Lung microvascular endothelial cell (primary cell): ENCODE results near the gene HACE1. TPM values are rescaled to one million over a fixed set of nuclear protein-coding genes. Genes with fewer than 3 reads are reported as not detected.
A peak's percentile ranks its signal among the peaks of the same experiment; 100 is the strongest.
"Not testable (repeated sequence)": the region's sequence is repeated elsewhere in the genome, so short reads cannot be mapped to it uniquely, and the experiment has no call there.

Experiments
- DNase-seq, 2 donors: peaks; one replicate each; pipeline versions ENCODE4 v3.0.0 to v3.0.0-alpha.2; 2010; ENCODE audit warnings: low read depth in 2 of 2
- total RNA-seq: library from RNA; depleted of rRNA; stranded (reverse); fragments of >200 nt; gene quantifications from 2 replicates; pipeline ENCODE4 v1.2.1, GENCODE V29; 2014

Gene HACE1, protein sequence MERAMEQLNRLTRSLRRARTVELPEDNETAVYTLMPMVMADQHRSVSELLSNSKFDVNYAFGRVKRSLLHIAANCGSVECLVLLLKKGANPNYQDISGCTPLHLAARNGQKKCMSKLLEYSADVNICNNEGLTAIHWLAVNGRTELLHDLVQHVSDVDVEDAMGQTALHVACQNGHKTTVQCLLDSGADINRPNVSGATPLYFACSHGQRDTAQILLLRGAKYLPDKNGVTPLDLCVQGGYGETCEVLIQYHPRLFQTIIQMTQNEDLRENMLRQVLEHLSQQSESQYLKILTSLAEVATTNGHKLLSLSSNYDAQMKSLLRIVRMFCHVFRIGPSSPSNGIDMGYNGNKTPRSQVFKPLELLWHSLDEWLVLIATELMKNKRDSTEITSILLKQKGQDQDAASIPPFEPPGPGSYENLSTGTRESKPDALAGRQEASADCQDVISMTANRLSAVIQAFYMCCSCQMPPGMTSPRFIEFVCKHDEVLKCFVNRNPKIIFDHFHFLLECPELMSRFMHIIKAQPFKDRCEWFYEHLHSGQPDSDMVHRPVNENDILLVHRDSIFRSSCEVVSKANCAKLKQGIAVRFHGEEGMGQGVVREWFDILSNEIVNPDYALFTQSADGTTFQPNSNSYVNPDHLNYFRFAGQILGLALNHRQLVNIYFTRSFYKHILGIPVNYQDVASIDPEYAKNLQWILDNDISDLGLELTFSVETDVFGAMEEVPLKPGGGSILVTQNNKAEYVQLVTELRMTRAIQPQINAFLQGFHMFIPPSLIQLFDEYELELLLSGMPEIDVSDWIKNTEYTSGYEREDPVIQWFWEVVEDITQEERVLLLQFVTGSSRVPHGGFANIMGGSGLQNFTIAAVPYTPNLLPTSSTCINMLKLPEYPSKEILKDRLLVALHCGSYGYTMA
- total RNA-seq, result 10.5 and 11.1 TPM in 2 replicates

DNA sequence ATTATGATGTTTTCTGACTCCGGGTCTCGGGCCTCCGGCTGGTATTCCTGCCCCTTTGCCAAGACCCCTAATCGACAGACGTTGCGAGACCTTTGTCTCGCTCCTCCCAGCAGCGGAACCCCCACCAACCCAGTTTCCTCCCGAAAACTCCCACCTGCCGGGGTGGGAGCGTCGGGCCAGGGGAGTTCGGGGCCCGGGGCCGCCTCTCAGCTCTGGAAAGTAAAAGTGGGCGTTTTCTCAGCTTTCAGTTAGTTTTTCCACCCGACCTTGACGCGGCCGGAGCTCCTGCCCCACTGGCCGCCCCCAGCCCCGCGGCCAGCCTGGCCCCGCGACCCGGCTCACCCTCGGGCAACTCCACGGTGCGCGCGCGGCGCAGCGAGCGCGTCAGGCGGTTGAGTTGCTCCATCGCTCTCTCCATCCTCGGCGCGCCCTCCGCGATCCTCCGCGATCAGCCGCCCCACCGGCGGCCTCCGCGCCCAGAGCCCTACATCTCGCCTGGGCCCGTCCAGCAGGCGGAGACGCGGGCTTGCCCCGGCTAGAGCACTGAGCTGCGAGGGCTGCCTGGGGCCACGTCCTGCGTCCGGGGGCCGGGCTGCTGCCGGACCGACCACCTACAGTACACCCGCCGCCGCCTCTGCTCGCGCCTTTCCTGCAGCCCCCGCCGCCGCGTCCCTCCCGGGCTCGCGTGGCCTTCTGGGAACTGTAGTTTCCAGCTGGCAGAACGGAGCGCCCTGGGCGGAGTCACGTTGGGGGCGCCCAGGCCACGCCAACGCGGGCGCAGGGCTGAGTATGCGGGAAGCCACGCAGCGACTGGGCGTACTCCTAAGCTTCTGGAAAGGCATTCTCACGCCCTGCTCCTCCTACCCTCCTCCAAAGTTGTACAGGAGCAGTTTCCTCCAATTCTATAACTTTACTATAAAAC is at the start of gene HACE1:
TSS of gene HACE1 (minus strand) at position 695 of the 922 bp plus-strand sequence. CDS start at position 418, 277 bp downstream.
- peak; percentile 91 to 92 for DNase-seq

DNA sequence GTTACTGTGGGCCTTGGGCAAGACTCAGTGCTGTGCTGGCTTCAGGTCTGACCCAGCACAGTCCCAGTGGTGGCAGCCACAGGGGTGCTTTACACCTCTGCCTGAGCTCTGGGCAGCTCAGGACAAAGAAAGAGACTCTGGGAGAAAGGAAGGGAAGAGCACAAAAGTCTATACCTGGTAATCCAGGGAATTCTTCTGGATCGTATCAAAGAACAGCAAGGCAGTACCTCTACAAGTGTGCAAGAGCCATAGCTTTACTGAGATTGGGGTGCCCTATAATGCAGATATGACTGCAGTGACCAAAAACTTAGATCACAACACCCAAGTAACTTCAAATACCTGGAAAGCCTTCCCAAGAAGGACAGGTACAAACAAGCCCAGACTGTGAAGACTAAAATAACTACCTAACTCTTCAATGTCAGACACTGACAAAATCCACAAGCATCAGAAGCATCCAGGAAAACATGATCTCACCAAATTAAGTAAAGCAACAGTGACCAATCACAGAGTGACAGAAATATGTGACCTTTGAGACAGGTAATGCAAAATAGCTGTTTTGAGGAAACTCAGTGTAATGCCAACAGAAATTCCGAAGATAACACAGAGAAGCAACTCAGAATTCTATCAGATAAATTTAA is 49.3 kb upstream of the HACE1 start:
- DNase-seq, result no peak

DNA sequence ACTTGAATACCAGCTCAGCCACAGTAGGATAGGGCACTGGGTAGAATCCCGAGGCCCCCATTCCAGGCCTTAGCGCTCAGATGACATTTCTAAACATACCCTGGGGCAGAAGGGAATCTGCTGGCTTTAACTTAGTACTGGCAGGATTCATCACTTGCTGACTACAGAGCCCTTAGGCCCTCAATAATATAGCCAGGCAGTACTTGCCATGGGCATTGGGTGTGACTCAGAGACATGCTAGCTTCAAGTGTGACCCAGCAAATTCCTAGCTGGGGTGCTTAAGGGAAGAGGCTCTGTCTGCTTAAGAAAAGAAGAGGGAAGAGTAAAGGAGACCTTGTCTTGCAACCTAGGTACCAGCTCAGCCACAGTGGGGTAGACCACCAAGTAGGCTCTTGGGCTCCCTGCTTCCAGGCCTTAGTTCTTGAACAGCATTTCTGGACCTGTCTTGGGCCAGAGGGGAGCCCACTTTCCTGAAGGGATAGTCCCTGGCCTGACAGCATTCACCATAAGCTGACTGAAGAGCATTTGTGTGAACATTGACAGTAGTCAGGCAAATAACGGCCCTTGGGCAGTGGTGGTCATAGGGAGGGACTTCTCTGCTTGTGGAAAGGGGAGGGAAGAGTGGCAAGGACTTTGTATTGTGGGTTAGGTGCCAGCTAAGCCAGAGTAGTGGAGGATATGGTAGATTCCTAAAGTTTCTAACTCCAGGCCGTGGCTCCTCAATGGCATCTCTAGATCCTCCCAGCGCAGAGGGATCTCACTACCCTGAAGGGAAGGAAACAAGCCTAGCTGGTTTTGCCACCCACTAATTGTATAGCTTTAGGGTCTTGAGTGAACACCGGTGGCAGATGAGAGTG is 48.5 kb upstream of the HACE1 start:
- no peak for DNase-seq

DNA sequence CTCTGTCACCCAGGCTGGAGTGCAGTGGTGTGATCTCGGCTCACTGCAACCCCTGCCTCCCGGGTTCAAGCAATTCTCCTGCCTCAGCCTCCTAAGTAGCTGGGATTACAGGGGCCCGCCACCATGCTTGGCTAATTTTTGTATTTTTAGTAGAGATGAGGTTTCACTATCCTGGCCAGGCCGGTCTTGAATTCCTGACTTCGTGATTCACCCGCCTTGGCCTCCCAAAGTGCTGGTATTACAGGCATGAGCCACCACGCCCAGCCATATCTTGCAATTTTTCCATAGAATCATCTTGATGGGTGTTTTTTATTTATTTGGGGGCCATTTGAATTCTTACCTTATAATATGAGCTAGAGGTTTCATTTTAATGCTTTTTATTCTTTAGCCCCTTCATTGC is 39.2 kb upstream of the HACE1 start:
- DNase-seq, result not testable (repeated sequence)

DNA sequence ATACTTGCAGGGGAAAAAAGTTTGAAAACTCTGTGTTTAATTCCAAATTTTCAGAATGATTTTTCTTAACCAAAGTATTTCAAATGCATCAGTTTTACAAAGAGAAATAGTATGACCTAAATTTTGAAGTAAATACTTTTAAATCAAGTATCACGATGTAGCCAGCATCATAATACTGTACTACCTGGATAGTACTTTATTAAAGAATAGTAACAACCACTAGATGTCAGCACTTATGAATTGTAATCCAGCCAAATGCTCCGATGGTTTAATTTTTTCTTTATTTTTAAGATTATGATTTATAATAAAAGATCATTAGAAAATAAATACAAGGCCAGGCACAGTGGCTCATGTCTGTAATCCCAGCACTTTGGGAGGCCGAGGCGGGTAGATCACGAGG is 37.2 kb upstream of the HACE1 start:
- DNase-seq, result peak in 1 of 2 donors; percentile 8

DNA sequence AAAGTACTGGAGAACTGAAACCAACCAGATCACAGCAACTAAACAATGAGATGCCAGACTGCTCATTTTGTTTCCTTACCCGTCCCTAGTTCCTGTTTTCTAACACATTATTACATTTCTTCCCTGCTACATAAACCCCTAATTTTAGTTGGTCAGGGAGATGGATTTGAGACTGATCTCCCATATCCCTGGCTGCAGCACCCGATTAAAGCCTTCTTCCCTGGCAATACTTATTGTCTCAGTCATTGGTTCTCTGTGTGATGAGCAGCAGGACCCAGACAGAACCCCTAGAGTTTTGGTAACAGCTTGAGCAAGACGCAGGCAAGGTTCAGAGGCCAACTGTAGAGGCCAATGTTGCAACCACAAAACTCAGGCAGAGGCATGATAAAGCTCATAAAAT is 28.3 kb upstream of the HACE1 start:
- no peak for DNase-seq

DNA sequence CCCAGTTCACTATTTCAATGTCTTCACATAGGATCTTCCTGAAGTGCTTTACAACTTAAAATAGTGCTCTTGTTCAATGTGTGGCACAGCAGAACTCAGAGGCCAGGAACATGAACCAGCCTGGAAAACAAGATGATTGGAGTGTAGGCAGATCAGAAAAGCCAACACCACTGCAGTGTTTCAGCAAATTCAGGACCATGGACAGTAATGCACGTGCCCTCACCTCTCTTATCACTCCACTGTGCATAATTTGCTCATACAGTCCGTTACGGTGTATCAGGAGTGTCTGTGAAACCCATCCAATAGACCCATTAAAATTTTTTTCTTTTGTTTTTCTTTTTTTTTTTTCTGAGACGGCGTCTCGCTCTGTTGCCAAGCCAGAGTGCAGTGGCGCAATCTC is 27.6 kb upstream of the HACE1 start:
- DNase-seq, result peak; percentile 48 to 72

DNA sequence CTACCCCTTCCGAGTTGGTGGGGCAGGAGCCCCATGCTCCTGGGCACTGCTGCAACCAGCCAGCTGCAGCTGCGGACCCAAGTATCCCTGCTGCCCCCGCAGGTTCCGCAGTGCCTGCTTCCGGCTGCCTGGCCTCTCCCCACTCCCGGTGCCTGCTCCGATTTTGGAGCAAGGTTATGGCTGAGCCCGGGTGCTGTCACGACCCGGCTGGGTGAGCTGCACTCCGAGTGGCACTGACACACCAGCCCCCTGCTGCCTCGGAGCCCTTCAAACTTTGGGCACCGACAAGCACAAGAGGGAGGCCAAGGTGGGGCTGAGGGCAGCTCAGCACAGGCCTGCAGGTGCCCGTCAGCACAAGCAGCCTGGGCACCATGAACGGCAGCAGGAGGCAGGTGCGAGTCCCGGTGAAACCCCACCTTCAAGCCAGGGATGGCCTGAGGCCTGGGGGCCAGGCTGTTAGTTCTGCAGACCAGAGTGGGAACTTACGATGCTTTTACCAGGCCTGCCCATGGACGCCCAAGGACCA is 25.9 kb upstream of the HACE1 start:
- DNase-seq, result no peak

DNA sequence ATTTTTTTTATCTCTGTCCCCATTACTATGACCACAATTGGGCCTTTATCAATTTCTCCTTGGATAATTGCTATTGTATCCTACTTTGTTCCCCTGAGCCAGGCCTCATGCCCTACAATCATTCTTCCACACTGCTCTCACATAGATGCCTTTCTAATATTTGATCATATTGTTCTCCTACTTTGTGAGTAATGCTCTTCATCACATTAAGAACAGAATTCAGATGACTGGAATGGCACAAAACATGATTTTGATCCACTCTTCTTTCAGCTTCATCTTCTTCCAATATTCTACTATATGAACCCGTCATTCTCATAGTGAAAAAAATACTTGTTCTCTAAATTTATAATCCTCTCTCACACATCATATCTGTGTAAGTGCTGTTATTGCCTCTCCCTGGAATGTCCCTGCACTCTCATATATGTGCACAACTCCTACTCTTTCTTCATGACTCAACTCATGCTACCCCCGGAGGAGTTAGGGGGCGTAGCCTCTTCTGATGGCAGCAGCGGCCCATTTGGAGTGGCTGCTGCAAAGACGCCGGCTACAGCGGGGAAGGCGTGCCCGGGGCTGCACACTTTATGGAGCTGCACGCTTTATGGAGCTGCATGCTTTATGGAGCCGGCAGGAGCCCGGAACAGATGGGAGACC is 25.3 kb upstream of the HACE1 start:
- DNase-seq, result no peak

DNA sequence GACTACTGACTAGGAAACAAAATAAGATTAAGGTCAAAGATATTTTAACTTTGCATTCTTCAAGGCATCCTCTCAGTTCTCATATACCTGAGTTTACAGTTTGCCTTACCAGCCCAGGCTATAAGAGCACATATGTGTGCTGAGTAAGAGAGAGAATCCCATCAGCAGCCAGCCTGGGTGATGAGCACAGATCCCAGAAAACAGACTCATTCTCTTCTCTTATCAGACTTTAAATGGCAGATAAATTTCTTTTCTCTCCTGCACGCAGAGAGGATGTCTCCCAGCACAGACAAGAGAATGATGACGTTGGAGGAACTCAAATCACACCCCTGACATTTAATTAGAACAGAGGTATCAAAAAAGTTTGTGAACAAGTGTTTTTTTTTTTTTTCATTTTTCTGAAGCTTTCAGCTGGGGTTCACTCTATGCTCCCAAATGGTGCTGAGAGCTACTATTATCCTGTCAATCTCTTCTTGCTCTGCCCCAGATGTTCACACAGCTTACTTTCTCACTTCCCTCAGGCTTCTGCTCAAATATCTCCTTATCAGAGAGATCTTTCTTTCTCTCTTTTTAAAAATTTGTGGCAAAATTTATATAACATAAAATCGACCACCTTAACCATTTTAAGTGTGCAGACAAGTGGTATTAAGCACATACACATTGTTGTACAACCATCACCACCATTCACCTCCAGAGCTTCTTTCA is 22.4 kb upstream of the HACE1 start:
- DNase-seq, result no peak

DNA sequence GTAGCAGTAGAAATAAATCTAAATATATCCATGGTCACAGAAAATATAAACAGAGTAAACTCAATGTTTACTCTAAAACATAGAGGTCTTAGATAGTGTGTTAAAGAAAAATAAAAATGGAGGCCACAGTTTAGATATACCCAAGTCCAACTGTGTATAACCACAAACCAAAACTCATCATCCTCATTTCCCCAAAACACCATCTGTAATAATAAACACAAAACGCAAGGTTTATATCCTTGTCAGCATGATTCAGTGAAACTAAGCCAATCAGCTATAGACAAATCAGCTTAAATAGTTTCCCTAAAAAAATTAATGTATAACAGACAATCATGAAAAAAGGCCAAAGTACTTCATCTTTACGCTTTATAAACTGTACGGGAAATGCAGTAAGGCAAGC is 2.7 kb upstream of the HACE1 start:
- peak in 1 of 2 donors; percentile 49 for DNase-seq

DNA sequence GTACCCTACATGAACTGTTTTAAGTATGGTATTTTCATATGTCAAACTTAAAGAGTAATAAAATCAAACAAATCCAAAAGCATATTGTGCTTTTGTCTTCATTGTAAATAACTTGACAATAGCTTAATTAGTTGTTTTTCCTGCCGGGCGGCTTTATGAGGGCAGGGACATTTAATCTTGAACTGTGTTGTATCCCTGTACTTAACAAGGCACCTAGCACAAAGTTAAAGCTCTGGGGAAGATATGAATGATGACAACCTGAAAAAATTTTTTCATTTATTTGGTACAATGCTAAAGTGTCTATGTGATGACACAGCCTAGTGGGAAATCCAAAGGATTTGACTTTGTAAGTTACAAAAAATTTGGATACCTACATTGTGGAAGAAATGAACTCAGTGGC is 502 bp upstream of the HACE1 start:
- DNase-seq, result no peak

DNA sequence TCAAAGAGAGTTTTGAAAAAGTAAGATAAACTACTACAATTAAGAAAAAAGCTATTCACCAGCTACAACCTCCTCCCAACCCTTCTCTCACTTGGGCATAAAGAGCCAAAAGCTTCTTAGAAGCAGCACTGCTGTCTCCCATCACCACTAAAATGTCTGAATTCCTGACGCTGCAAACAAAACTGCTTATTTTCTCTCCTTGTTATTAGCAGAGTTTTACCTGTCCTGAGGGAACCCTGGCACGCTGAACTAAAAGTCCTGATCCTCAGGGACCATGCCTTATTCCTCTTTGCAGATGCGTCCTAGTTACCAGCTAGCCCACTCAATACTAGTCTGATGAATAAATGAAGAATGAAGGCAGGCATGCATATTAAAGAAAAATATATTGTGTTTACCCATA is 1.1 kb downstream of the HACE1 start:
- no peak for DNase-seq

DNA sequence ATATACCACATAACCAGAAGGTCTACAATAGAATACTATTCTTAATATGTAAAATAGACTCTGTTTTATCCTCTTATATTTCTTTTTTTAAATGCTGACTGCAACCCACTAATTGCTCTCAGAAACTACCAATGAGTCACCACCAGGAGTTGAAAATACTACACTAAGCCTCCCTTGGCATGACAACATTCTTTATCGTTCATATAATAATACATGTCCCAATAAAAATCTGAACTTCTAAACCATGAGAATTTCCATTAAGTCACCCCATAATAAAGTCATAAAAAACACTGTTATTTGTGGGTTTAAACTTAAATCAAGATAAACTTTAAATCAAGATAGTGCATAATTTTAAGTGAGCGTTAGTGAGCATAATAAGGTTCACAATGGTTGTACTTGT is 4.2 kb downstream of the HACE1 start:
- peak in 1 of 2 donors; percentile 16 for DNase-seq

DNA sequence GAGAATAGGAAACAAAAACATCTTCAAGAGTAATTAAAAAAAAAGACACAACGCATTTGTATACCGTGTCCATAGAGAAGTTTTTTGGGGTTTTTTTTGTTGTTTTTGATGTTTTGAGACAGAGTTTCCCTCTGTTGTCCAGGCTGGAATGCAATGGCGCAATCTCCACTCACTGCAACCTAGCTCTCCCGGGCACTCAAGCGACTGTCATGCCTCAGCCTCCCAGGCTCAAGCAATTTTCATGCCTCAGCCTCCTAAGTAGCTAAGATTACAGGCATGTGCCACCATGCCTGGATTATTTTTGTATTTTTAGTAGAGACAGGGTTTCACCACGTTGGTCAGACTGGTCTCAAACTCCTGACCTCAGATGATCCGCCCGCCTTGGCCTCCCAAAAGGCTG is 12.0 kb downstream of the HACE1 start:
- DNase-seq, result not testable (repeated sequence)

DNA sequence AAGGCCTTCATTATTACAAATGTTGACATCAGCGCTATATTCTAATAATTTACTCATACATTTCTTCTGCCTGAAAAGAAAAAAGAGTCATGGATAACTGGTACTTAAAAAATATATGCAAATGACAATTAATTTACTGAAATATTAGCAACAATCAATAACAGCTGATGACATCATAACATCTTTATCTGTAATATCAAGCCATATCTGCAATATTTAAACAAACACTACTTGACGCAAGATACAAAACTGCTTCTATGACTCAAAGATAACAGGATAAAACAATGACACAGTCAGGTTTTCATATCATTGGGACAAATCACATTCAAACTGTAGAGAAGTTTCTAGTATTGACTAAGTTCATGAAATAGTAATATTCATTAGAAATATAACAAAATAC is 16.5 kb downstream of the HACE1 start:
- DNase-seq, result no peak

DNA sequence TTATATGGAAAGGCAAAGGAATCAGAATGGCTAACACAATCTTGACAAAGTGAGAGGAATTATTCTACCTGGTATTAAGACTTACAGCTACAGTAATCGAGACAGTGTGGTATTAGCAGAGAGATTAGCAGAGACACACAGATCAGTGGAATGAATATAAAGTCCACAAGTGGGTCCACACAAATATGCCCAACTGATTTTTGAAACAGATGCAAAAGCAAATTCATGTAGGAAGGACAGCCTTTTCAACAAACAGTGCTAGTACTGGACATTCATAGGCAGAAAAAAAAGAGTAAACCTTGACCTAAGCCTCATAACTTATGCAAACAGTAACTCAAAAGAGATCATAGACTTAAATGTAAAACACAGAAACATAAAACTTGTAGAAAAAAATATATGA is 22.6 kb downstream of the HACE1 start:
- DNase-seq, result no peak

DNA sequence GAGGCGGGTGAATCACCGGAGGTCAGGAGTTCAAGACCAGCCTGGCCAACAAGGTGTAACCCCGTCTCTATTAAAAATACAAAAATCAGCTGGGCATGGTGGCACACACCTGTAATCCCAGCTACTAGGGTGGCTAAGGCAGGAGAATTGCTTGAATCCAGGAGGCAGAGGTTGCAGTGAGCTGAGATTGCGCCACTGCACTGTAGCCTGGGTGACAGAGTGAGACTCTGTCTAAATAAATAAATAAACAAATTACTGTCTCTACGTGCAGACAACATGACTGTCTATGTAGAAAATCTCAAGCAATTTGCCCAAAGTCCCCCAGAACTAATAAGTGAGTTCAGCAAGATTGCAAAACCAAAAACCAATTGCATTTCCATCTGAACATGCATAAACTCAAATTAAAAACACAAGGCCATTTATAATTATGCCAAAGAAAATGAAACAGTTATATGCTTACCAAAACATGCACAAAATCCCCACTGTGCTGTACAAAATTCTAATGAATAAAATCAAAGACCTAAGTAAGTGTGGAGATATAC is 23.2 kb downstream of the HACE1 start:
- DNase-seq, result not testable (repeated sequence)
